GM12873 (cell line): ENCODE data around the gene SELENON.

Source experiments
- CTCF ChIP-seq: IDR thresholded peaks from 2 replicates; pipeline ENCODE4 v1.5.1; 2012; ENCODE audit warnings: low read depth, mild to moderate bottlenecking, moderate library complexity, low read length, control low read depth; ENCODE audit not compliant: insufficient read depth; ENCODE audit errors: missing control alignments

The SELENON gene

GRCh38 chr1:25833158-25833557, 33.2 kb downstream of the SELENON start:
- TF ChIP-seq CTCF, result no peak

- TF ChIP-seq CTCF, result no peak
These were observed 34.9 kb downstream of the SELENON start for GRCh38 chr1:25834894-25835293.

- TF ChIP-seq CTCF, result no peak
These were observed 36.7 kb downstream of the SELENON start for GRCh38 chr1:25836695-25837094.

- peak; percentile 49 for TF ChIP-seq CTCF
These were observed 37.4 kb downstream of the SELENON start for GRCh38 chr1:25837262-25837875.

- TF ChIP-seq CTCF, result no peak
These were observed 43.5 kb downstream of the SELENON start for GRCh38 chr1:25843483-25843882.

- no peak for TF ChIP-seq CTCF
These were observed 44.7 kb downstream of the SELENON start for GRCh38 chr1:25844536-25845337.

- no peak for TF ChIP-seq CTCF
These were observed 45.7 kb downstream of the SELENON start for GRCh38 chr1:25845664-25846063.
